K562 (cell line): Measurements from ENCODE around the gene CD164L2. TPM values are rescaled to one million over a fixed set of nuclear protein-coding genes. Genes with fewer than 3 reads are reported as not detected.

Experiments used
- CEBPB ChIP-seq: fragments of 450-650 bp; IDR thresholded peaks from 2 replicates; pipeline ENCODE4 v1.6.1; 2016; ENCODE audit warnings: missing genetic modification characterization, missing compliant biosample characterization
- DPF2 ChIP-seq: fragments of 450-650 bp; IDR thresholded peaks from 2 replicates; pipeline ENCODE4 v1.6.1; 2016
- EP300 ChIP-seq: IDR thresholded peaks from 2 replicates; pipeline ENCODE4 v1.6.1; 2012; ENCODE audit warnings: low read length, improper control_type of control experiment
- ETV1 ChIP-seq: fragments of 450-650 bp; conservative IDR thresholded peaks from 2 replicates; pipeline ENCODE4 v1.6.1; 2016; ENCODE audit warnings: missing genetic modification characterization, control low read depth, low read depth, missing compliant biosample characterization
- FOS ChIP-seq: IDR thresholded peaks from 3 replicates; pipeline ENCODE4 v1.6.1; 2011; ENCODE audit not compliant: insufficient read length; ENCODE audit errors: extremely low read depth
- HDGF ChIP-seq: fragments of 450-650 bp; IDR thresholded peaks from 2 replicates; pipeline ENCODE4 v1.6.1; 2016
- HMGN3 ChIP-seq: IDR thresholded peaks from 2 replicates; pipeline ENCODE4 v1.6.1; 2011; ENCODE audit warnings: borderline replicate concordance, low read depth, mild to moderate bottlenecking, mixed read lengths, low read length; ENCODE audit not compliant: insufficient read length; ENCODE audit errors: extremely low read depth
- MYC ChIP-seq, 2 experiments: fragments of 250-450 bp in 1 of 2; sonication (Bioruptor Pico) in 1 of 2; IDR thresholded peaks; 2 replicates each; pipeline versions ENCODE4 v1.5.1 to v1.6.1; 2012 to 2021; ENCODE audit warnings: low read depth in 2 of 2, borderline replicate concordance in 1 of 2, improper control_type of control experiment in 1 of 2, low read length in 1 of 2, mild to moderate bottlenecking in 1 of 2, moderate library complexity in 1 of 2
- NCOA2 ChIP-seq, 2 experiments: fragments of 450-650 bp; IDR thresholded peaks; 2 replicates each; pipeline ENCODE4 v1.6.1; 2018; ENCODE audit warnings: mild to moderate bottlenecking in 2 of 2, moderate library complexity in 1 of 2; ENCODE audit not compliant: partially characterized antibody in 2 of 2
- NEUROD1 ChIP-seq: fragments of 150-350 bp; IDR thresholded peaks from 2 replicates; pipeline ENCODE4 v1.6.1; 2014; ENCODE audit warnings: borderline replicate concordance, low read length, low read depth; ENCODE audit not compliant: partially characterized antibody
- PHF20 ChIP-seq: fragments of 450-650 bp; IDR thresholded peaks from 2 replicates; pipeline ENCODE4 v1.6.1; 2018; ENCODE audit not compliant: partially characterized antibody
- POLR2A ChIP-seq: fragments of 450-650 bp; conservative IDR thresholded peaks from 2 replicates; pipeline ENCODE4 v1.6.1; 2016
- POLR2B ChIP-seq: fragments of 450-650 bp; IDR thresholded peaks from 2 replicates; pipeline ENCODE4 v1.6.1; 2018; ENCODE audit warnings: low read depth; ENCODE audit not compliant: partially characterized antibody
- SMAD2 ChIP-seq: fragments of 150-350 bp; IDR thresholded peaks from 2 replicates; pipeline ENCODE4 v1.6.1; 2014; ENCODE audit warnings: low read depth, mild to moderate bottlenecking, low read length
- SUPT5H ChIP-seq: fragments of 450-650 bp; IDR thresholded peaks from 2 replicates; pipeline ENCODE4 v1.6.1; 2016
- TAF1 ChIP-seq: IDR thresholded peaks from 2 replicates; pipeline ENCODE4 v1.6.1; 2011; ENCODE audit warnings: mild to moderate bottlenecking, low read length, moderate library complexity; ENCODE audit not compliant: insufficient read depth, control insufficient read depth, severe bottlenecking; ENCODE audit errors: extremely low read depth
- TBP ChIP-seq: optimal IDR thresholded peaks from 2 replicates; pipeline ENCODE3; 2011; ENCODE audit warnings: low read depth, low read length, improper control_type of control experiment
- YY1 ChIP-seq, 3 experiments: IDR thresholded peaks; 2 replicates each; pipeline ENCODE4 v1.6.1; 2011; ENCODE audit warnings: low read length in 2 of 3, mild to moderate bottlenecking in 2 of 3, moderate library complexity in 2 of 3, borderline replicate concordance in 1 of 3, control low read depth in 1 of 3, low read depth in 1 of 3; ENCODE audit not compliant: insufficient read depth in 3 of 3, insufficient replicate concordance in 2 of 3, control insufficient read depth in 1 of 3, insufficient read length in 1 of 3; ENCODE audit errors: extremely low read depth in 1 of 3
- ZBTB2 ChIP-seq: fragments of 450-650 bp; IDR thresholded peaks from 2 replicates; pipeline ENCODE4 v1.6.1; 2016; ENCODE audit warnings: antibody characterized with exemption
- ZNF12 ChIP-seq: sonication (generic); formaldehyde crosslinking; IDR thresholded peaks from 2 replicates; pipeline ENCODE4 v1.4.0; 2020; ENCODE audit warnings: mild to moderate bottlenecking, missing genetic modification reagents
- ZNF217 ChIP-seq: sonication (generic); formaldehyde crosslinking; IDR thresholded peaks from 2 replicates; pipeline ENCODE4 v1.8.0; 2022; ENCODE audit warnings: mild to moderate bottlenecking, missing genetic modification reagents
- ZNF277 ChIP-seq: fragments of 250-450 bp; sonication (Bioruptor Pico); IDR thresholded peaks from 2 replicates; pipeline ENCODE4 v1.8.0; 2022; ENCODE audit warnings: inconsistent platforms, mild to moderate bottlenecking, moderate library complexity, borderline replicate concordance
- ZNF280B ChIP-seq: fragments of 250-450 bp; sonication (Bioruptor Pico); IDR thresholded peaks from 2 replicates; pipeline ENCODE4 v1.5.1; 2021; ENCODE audit warnings: mild to moderate bottlenecking
- ZNF431 ChIP-seq: sonication (generic); formaldehyde crosslinking; IDR thresholded peaks from 2 replicates; pipeline ENCODE4 v1.8.0; 2022; ENCODE audit warnings: mild to moderate bottlenecking, missing genetic modification reagents
- polyA plus RNA-seq, 8 experiments: library from polyadenylated mRNA; depleted of rRNA in 4 of 8; stranded (reverse) in 5 of 8; unstranded in 3 of 8; fragments of >200 nt; fragmentation: Nextera tagmentation in 2 of 8; fragmentation: Illumina TruSeq in 1 of 8; extraction: Ambion mirVana in 2 of 8; extraction: Trizol in 1 of 8; gene quantifications; 2 replicates each; pipeline versions ENCODE4 v1.2.1 to v1.2.3, GENCODE V29; 2011 to 2014; ENCODE audit warnings: inconsistent platforms in 1 of 8, missing spikeins in 1 of 8
- total RNA-seq, 7 experiments: library from RNA; depleted of rRNA in 6 of 7; stranded (reverse); fragments of >200 nt in 6 of 7; fragmentation: Illumina TruSeq in 2 of 7; extraction: Trizol in 2 of 7; gene quantifications; 2 replicates each; pipeline versions ENCODE4 v1.2.1 to v1.2.3, GENCODE V29; 2011 to 2021; ENCODE audit warnings: low replicate concordance in 1 of 7

Gene CD164L2
- total and polyA plus RNA-seq, 9 of the 15 experiments (the other 6 are each of a cell fraction or from before 2014, with no cell fraction given), result 0.08 to 0.92 (median 0.38) TPM; not detected in 1

GRCh38 chr1:27365372-27366112, 17.6 kb downstream of the CD164L2 start (continued):
- TF ChIP-seq ZNF277 (CRISPR knock-in tag) (no peak), CEBPB (peak; percentile 48; the same call in 1 of the 2 replicates), HMGN3 (peak; percentile 6), YY1 (IDR thresholded peaks at IDR 0.05; ENCODE audit: borderline replicate concordance in 1 of 3, control insufficient read depth in 1 of 3, extremely low read depth in 1 of 3, insufficient read depth in 3 of 3, insufficient read length in 1 of 3, insufficient replicate concordance in 2 of 3, low read depth in 1 of 3, low read length in 2 of 3) (peak in 1 of 3 experiments; percentile 79), SUPT5H (peak; percentile 70), ZNF12 (CRISPR knock-in tag) (0 out of 2 replicates have a peak, but pooled peaks have one; percentile 77), ZNF280B (CRISPR knock-in tag) (no peak), TAF1 (peak; percentile 64), PHF20 (peak; percentile 65), POLR2A (peak; percentile 76), DPF2 (0 out of 2 replicates have a peak, but pooled peaks have one; percentile 20), FOS (no peak), HDGF (0 out of 2 replicates have a peak, but pooled peaks have one; percentile 87), ZBTB2 (0 out of 2 replicates have a peak, but pooled peaks have one; percentile 10), TBP (peak; percentile 62), ETV1 (tag) (peak; percentile 90), ZNF431 (no peak), SMAD2 (0 out of 2 replicates have a peak, but pooled peaks have one; percentile 71), MYC (IDR thresholded peaks at IDR 0.05; ENCODE audit: low read depth, low read length) (0 out of 2 replicates have a peak, but pooled peaks have one; percentile 32), MYC (CRISPR knock-in tag; IDR thresholded peaks at IDR 0.05; ENCODE audit: borderline replicate concordance, low read depth) (no peak), EP300 (peak; percentile 56), ZNF217 (CRISPR knock-in tag) (no peak), NCOA2 (IDR thresholded peaks at IDR 0.05; ENCODE audit: partially characterized antibody in 2 of 2) (no peak), NEUROD1 (peak; percentile 63), POLR2B (peak; percentile 56)
